Stimulated activated CD4-positive, alpha-beta T cell treated with anti-CD3 and anti-CD28 coated beads, Interleukin-4, amount 100 ng/mL, for 24 hours (primary cell): Measurements from ENCODE around the gene PLD6.

ENCODE experiments used
- DNase-seq: peaks from one replicate; pipeline ENCODE4 v3.0.0-alpha.2; 2020

The PLD6 gene

DNA sequence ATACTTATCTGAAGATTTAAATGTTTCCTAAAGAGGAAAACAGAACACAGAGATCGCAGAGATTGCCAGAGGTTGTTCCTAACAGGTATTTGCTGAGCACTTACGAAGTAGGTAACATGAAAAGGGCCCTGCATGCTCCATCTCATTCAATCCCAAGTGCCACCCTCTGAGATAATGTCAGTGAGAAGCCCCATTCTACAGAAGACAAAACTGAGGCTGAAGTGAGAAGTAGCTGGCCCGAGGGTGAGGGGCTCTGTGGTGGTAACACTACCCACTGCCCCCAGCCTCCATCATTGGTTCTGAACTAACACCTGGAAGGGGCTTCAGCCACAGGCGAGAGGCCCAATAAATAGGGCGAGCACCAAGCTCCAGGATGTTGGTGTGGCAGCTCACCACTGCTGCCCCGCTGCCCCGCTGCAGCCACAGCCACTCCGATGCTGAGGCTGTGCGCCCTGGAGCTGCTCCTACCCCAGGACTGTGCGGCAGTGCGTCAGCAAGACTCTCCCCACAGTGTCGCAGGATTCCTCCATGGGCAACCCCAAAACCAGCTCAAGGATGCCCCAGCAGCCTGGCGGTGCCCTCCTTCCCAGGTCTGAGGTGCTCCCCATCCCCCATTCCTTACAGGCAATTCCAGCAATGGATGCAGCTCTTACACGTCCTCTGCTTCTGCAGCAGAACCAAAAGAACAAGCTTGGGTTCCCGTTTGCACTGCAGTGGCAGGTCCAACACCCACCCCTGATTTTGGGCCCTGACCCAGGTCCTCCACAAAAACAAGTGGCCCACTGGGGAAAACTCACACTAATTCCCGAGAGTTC lies 20.5 kb upstream of the PLD6 start:
- DNase-seq: no peak

DNA sequence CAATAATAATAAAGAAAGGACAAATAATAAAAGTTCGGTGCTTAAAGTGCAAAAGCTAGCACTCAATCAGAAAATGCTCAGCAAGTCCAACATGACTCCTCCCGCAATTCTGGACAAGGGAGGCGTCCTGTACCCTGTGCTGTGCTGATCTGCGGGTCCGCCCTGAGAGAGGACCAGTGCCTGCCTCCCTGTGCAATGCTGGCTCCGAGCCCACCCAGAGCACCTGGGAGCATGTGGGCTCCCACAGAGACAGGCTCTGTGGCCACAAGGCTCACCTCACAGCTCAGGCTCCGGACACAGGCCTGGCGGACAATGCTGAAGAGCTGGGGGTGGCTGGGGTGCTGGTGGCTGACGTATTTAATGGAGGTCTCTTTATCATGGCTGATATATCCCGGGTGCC lies 19.8 kb upstream of the PLD6 start:
- no peak for DNase-seq

DNA sequence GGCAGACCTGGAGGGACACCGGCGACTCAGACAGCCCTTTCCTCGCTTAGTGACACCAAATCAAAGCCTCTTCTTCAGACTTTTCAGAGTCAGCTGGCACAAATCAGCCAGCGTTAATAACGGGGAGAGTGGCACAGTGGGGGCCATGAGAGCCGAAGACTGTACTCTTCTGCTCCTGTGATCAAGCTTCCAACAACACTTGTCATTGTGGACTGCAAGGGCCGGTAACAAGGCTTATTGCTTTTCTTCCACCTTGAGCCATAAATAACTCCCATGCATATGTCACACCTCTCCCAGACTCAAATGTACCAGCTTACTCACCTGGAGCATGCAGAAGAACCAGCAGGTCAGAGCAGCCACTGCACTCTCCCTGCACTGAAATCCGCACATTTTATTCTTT lies 18.0 kb upstream of the PLD6 start:
- DNase-seq: no peak

DNA sequence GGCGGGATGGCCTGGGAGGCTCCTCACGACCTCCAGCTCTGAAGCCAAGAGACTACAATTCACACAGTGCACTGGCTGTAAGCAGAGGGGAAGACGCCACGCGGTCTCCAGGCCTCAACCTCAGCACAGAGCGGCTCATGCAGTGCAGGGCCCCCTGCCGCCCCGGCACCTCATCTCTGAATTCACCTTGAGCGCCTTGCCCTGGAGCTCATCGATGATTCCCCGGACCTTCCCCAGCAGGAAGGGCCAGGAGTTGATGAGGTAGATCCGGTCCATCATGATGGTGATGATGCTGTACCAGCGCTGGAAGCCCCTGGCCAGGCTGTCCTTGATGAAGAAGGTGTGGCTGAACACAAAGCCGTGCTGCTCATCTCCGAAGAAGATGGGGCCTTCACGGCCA lies 17.6 kb upstream of the PLD6 start:
- DNase-seq: no peak

GRCh38 chr17:17221329-17221728 lies 15.2 kb upstream of the PLD6 start:
- DNase-seq: no peak

GRCh38 chr17:17220529-17220928 lies 14.4 kb upstream of the PLD6 start:
- no peak for DNase-seq

DNA sequence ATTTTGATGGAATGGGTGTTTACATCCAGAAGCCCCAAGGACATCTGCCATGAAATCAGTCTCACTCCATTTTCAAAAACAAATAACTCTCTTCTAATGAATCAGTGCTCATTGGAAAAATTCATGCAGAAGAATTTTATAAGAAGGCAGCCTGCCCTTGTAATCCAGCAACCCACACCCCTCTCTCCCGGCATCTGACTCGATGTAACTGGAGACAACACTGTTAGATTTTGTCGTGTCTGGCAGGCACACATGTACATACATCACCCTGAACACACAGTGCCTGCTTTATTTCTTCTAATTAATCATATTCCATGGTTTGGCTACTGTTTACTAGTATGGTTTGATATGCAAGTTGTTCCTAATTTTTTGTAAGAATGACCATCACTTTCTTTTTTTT lies 11.9 kb upstream of the PLD6 start:
- DNase-seq: no peak

DNA sequence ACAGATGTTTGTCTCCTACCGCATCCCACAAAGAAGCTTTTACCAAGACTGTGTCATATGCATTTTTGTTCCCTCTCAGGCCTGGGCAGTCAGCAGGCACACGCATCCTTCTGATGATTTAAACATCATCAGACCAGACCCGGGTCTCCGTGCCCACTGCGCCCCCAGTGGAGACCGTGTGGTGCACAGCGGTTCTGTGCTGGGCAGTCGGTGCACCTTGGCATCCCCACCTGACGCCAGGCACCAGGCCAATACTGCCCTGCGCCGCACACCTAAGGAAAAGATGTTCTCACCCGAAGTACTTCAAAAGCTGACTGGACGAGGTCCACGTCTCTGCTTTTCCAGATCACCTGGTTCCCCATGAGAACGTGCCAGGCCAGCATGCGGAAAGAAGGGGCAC lies 10.6 kb upstream of the PLD6 start:
- no peak for DNase-seq

DNA sequence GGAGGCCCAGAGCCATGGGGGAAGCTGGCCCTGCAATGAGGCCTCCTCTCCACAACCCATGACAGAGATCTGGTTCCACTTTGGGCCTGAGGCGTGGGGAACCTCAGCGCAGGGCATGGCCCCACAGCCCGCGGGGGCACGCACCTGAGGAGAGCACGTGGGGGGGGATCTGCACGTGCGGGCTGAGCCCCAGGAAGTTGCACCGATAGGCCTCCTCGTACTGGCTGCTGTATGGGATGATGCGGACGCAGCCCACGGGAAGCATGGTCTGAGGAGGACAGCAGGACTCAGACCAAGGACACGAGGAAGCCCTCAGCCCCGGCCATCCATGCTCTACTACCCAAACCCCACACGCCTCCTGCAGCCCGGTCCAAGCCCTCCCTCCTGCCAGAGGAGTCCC lies 10.1 kb upstream of the PLD6 start:
- no peak for DNase-seq

GRCh38 chr17:17215575-17215974 lies 9.4 kb upstream of the PLD6 start:
- no peak for DNase-seq

DNA sequence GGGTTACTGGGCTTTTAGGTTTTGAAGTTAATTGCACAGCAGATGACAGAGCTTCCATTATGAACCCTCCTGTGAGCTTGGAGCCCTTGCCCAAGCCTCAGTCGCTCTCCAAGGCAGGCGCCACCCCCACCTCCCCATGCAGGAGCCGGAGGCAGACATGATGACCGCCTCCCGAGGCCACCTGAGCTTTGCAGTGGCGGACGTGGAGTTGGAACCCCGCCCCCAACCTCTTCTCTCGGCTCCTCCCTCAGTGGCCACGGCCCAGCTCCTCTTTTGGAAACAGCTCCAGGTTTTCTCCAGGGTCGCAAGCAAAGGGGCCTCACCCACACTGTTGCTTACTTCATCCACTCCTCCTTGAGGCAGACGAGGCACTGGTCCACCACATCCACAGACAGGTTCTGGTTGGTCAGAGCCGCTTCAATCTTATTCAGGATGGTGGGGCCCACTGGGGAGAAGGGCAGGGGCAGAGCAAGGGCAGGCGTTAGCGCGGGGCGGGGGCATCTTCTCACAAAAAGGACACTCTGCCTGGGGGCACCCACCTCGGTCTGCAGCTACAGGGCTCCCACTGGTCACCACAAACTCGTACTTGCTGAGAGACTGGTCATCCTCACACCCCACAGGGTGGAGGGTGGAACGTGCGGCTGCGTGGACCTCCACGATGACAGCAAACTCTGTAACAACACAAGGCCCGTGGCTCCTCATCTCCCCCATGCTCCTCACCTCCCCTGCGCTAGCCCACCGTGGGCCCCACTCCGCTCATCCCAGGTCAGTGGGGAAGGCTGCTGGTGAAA lies 8.7 kb upstream of the PLD6 start:
- no peak for DNase-seq

- no peak for DNase-seq
These were observed 7.6 kb upstream of the PLD6 start for GRCh38 chr17:17213775-17214174.

GRCh38 chr17:17207998-17208397 lies 1.9 kb upstream of the PLD6 start:
- no peak for DNase-seq

- no peak for DNase-seq
These were observed 791 bp upstream of the PLD6 start for GRCh38 chr17:17206913-17207335.

DNA sequence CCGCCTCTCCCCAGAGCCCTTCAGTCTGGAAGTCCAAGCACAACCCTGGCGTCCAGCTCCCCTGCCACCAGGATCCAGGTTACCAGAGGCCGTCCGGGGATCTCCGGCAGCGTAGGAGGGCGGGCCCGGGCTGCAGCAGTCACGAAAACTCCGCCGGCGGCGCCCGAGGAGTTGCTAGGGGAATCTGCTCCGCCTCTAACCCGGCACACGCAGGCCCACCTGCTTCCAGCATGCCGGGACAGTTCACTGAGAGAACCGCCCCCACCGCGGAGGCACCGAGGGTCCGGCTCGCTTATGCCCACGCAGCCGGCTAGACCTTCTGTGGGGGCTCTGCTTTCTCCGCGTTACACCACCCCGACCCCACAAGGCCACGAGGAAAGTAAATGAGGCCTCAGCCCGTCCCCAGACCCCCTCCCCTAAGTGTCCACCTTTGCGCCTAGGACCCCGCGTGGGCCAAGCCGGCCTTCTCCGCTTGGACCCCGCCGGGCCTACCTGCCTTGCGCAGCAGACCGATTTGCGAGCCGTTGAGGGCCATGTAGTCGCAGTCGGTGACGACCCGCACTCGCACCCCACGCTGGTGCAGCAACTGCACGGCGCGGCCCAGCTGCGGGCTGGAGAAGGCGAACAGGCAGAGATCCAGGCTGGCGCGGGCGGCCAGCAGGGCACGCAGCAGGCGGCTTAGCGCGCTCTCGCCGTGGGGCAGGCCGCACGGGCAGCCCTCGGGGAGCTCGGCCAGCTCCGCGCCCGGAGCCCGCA lies 587 bp downstream of the PLD6 start:
- DNase-seq: peak; percentile 72

GRCh38 chr17:17204635-17205231 lies 1.4 kb downstream of the PLD6 start:
- DNase-seq: no peak

DNA sequence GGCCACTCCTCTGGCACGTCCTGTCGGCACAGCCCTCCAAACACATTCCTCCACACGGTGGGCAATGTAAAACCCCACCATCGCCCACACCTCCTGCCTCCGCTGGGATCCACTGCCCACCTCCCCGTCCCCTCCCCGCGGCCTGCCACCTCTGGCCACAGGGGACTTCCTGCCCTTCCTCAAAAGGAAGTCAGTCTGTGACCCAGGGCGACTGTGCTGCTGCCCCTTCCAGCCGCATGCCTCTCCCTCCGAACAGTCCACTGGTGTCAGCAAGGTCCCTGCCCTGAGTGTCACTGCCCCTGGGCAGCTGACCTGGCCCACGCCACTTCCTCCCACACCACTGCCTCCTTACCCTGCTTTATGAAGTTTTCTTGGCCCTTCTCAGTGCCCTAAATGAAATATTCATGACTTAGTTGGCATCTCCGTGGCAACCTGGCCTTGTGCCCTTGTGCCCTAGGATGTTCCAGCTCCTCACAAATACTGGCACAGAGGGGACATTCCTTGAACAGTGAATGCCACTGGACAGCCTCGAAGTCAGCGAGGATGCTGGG lies 2.0 kb downstream of the PLD6 start:
- no peak for DNase-seq

- no peak for DNase-seq
These were observed 2.9 kb downstream of the PLD6 start for GRCh38 chr17:17203173-17203730.

DNA sequence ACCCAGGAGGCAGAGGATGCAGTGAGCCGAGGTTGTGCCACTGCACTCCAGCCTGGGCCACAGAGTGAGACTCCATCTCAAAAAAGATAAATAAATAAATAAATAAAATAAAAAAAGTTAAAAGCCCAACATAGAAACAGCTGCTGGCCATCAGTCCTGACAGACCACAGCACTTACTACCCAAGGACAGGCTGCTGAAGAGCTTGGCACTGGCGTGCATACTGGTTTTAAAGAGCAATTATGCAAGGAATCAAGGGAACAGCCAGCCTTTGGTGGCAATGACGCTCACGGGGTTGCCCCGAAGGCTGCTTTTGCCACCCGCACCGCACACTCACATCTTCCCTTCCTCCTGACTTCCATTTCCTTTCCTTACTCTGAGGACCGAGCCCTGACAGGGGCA lies 4.2 kb downstream of the PLD6 start:
- DNase-seq: no peak

GRCh38 chr17:17201271-17201670 lies 4.9 kb downstream of the PLD6 start:
- DNase-seq: no peak

DNA sequence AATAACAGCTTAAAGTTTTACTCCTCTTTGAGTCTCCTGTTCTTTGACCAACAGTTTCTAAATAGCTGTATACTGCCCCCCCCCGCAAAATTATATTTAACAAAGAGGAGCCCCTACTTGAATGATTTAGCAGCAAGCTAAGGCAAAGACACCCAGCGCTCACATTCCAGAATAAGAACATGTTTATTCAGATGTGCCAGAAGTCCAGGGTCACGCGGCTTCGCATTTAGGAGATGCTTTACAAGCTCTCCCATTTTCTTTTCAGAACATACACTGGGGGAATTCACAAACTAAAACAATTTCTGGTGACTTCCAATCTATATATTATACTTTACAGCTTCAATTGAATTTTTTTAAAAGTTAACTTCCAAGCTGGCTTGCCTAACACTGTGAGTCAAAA lies 5.3 kb downstream of the PLD6 start:
- no peak for DNase-seq

GRCh38 chr17:17200311-17200710 lies 5.8 kb downstream of the PLD6 start:
- no peak for DNase-seq

GRCh38 chr17:17198281-17198680 lies 7.9 kb downstream of the PLD6 start:
- no peak for DNase-seq
